ENCODE measurements around the gene RND2. TPM values are rescaled to one million over a fixed set of nuclear protein-coding genes. Genes with fewer than 3 reads are reported as not detected.

The RND2 gene
- total and polyA plus RNA-seq, 2 donors (not counting 1 experiment from before 2014, with no cell fraction given), result 0.54 to 0.99 TPM

GRCh38 chr17:43056051-43056450 lies 31.0 kb downstream of the RND2 start:
- no peaks in the 10 kb centered on the region for H3K9me3 ChIP-seq (ENCODE audit: control insufficient read depth, insufficient read depth, low read depth, low read length)
- H2AFZ ChIP-seq (ENCODE audit: low read length), result no peak overlapping the region
- H3K9ac ChIP-seq (ENCODE audit: insufficient read depth, low read length), result no peak overlapping the region
- H3K79me2 ChIP-seq (ENCODE audit: control insufficient read depth, insufficient read depth, low read length), result no peaks in the 10 kb centered on the region
- H3K4me2 ChIP-seq (ENCODE audit: extremely low read depth, insufficient read depth, low read length), result no peak overlapping the region
- no peak for TF ChIP-seq EZH2 (IDR thresholded peaks at IDR 0.05; ENCODE audit: low read length, missing control alignments)
- no peak for TF ChIP-seq CTCF (conservative IDR thresholded peaks at IDR 0.05 in 1 of 2, IDR thresholded peaks at IDR 0.05 in 1 of 2; ENCODE audit: low read depth in 1 of 2, low read length in 2 of 2)
- DNase-seq (ENCODE audit: low read depth in 2 of 2), result no peak
- no peaks in the 10 kb centered on the region for H3K36me3 ChIP-seq (ENCODE audit: control insufficient read depth, insufficient read depth, low read length)
- H3K27ac ChIP-seq (ENCODE audit: insufficient read depth, low read length), result no peak overlapping the region
- H3K27me3 ChIP-seq (ENCODE audit: control insufficient read depth, insufficient read depth, low read length), result no peaks in the 10 kb centered on the region
- no peaks in the 10 kb centered on the region for H3K4me1 ChIP-seq (ENCODE audit: control insufficient read depth, extremely low read depth, insufficient read depth, low read length)
- no peaks in the 10 kb centered on the region for H4K20me1 ChIP-seq (ENCODE audit: control insufficient read depth, extremely low read depth, insufficient read depth, low read length)
- no peak overlapping the region for H3K4me3 ChIP-seq (replicated peaks in 1 of 4; ENCODE audit: control extremely low read depth in 1 of 4, insufficient read depth in 1 of 4, low read depth in 3 of 4, low read length in 4 of 4)

GRCh38 chr17:43062984-43063638 lies 38.1 kb downstream of the RND2 start:
- no peak for TF ChIP-seq CTCF (conservative IDR thresholded peaks at IDR 0.05 in 1 of 2, IDR thresholded peaks at IDR 0.05 in 1 of 2; ENCODE audit: low read depth in 1 of 2, low read length in 2 of 2)
- TF ChIP-seq EZH2 (IDR thresholded peaks at IDR 0.05; ENCODE audit: low read length, missing control alignments), result no peak
- no peak overlapping the region for H3K4me3 ChIP-seq (replicated peaks in 1 of 4; ENCODE audit: control extremely low read depth in 1 of 4, insufficient read depth in 1 of 4, low read depth in 3 of 4, low read length in 4 of 4)
- DNase-seq (ENCODE audit: low read depth in 2 of 2), result no peak
- no peak overlapping the region for H3K9ac ChIP-seq (ENCODE audit: insufficient read depth, low read length)
- H3K4me2 ChIP-seq (ENCODE audit: extremely low read depth, insufficient read depth, low read length), result no peak overlapping the region
- H3K36me3 ChIP-seq (ENCODE audit: control insufficient read depth, insufficient read depth, low read length), result no peaks in the 10 kb centered on the region
- no peaks in the 10 kb centered on the region for H3K79me2 ChIP-seq (ENCODE audit: control insufficient read depth, insufficient read depth, low read length)
- H4K20me1 ChIP-seq (ENCODE audit: control insufficient read depth, extremely low read depth, insufficient read depth, low read length), result no peaks in the 10 kb centered on the region
- H3K4me1 ChIP-seq (ENCODE audit: control insufficient read depth, extremely low read depth, insufficient read depth, low read length), result no peaks in the 10 kb centered on the region
- no peaks in the 10 kb centered on the region for H3K27me3 ChIP-seq (ENCODE audit: control insufficient read depth, insufficient read depth, low read length)
- H3K9me3 ChIP-seq (ENCODE audit: control insufficient read depth, insufficient read depth, low read depth, low read length), result no peaks in the 10 kb centered on the region
- H2AFZ ChIP-seq (ENCODE audit: low read length), result no peak overlapping the region
- H3K27ac ChIP-seq (ENCODE audit: insufficient read depth, low read length), result no peak overlapping the region

GRCh38 chr17:43068570-43069367 lies 43.7 kb downstream of the RND2 start:
- no peak overlapping the region for H3K4me2 ChIP-seq (ENCODE audit: extremely low read depth, insufficient read depth, low read length)
- H3K4me3 ChIP-seq (replicated peaks in 1 of 4; ENCODE audit: control extremely low read depth in 1 of 4, insufficient read depth in 1 of 4, low read depth in 3 of 4, low read length in 4 of 4), result no peak overlapping the region
- no peaks in the 10 kb centered on the region for H3K79me2 ChIP-seq (ENCODE audit: control insufficient read depth, insufficient read depth, low read length)
- no peaks in the 10 kb centered on the region for H3K9me3 ChIP-seq (ENCODE audit: control insufficient read depth, insufficient read depth, low read depth, low read length)
- H3K4me1 ChIP-seq (ENCODE audit: control insufficient read depth, extremely low read depth, insufficient read depth, low read length), result no peaks in the 10 kb centered on the region
- H3K27ac ChIP-seq (ENCODE audit: insufficient read depth, low read length), result no peak overlapping the region
- H3K9ac ChIP-seq (ENCODE audit: insufficient read depth, low read length), result no peak overlapping the region
- no peak for TF ChIP-seq CTCF (conservative IDR thresholded peaks at IDR 0.05 in 1 of 2, IDR thresholded peaks at IDR 0.05 in 1 of 2; ENCODE audit: low read depth in 1 of 2, low read length in 2 of 2)
- no peak for TF ChIP-seq EZH2 (IDR thresholded peaks at IDR 0.05; ENCODE audit: low read length, missing control alignments)
- H4K20me1 ChIP-seq (ENCODE audit: control insufficient read depth, extremely low read depth, insufficient read depth, low read length), result no peaks in the 10 kb centered on the region
- H3K27me3 ChIP-seq (ENCODE audit: control insufficient read depth, insufficient read depth, low read length), result no peaks in the 10 kb centered on the region
- H2AFZ ChIP-seq (ENCODE audit: low read length), result no peak overlapping the region
- no peak for DNase-seq (ENCODE audit: low read depth in 2 of 2)
- no peaks in the 10 kb centered on the region for H3K36me3 ChIP-seq (ENCODE audit: control insufficient read depth, insufficient read depth, low read length)
